Aorta (tissue), 5 donors: ENCODE measurements around the gene ICA1. TPM values are rescaled to one million over a fixed set of nuclear protein-coding genes. Genes with fewer than 3 reads are reported as not detected.
"Not testable (repeated sequence)": the region's sequence is repeated elsewhere in the genome, so short reads cannot be mapped to it uniquely, and the experiment has no call there.

ENCODE experiments used
- ATAC-seq: fragments of 200-7000 bp; cut with Tn5 transposase; one replicate; pipeline ENCODE4 v1.9.1; 2022; ENCODE audit warnings: moderate library complexity; ENCODE audit not compliant: low FRiP score
- DNase-seq, 2 donors: peaks; one replicate each; pipeline ENCODE4 v3.0.0-alpha.2; 2020
- H3K27ac ChIP-seq, 2 donors: one replicate each; pipeline ENCODE4 v1.5.1; 2013; ENCODE audit warnings: low read length in 2 of 2, mild to moderate bottlenecking in 2 of 2, moderate library complexity in 2 of 2, control low read depth in 1 of 2, inconsistent platforms in 1 of 2, low read depth in 1 of 2
- H3K27me3 ChIP-seq, 2 donors: one replicate each; pipeline ENCODE4 v1.6.1; 2013; ENCODE audit warnings: control low read depth in 1 of 2, low read length in 1 of 2, mild to moderate bottlenecking in 1 of 2, moderate library complexity in 1 of 2; ENCODE audit not compliant: insufficient read depth in 2 of 2, control insufficient read depth in 1 of 2
- H3K36me3 ChIP-seq, 2 donors: one replicate each; pipeline ENCODE4 v1.6.1; 2013; ENCODE audit warnings: control low read depth in 1 of 2, low read length in 1 of 2, mild to moderate bottlenecking in 1 of 2; ENCODE audit not compliant: insufficient read depth in 2 of 2, control insufficient read depth in 1 of 2
- H3K4me1 ChIP-seq, 2 donors: one replicate each; pipeline ENCODE4 v1.6.1; 2013; ENCODE audit warnings: low read length in 2 of 2, control low read depth in 1 of 2, mild to moderate bottlenecking in 1 of 2, moderate library complexity in 1 of 2; ENCODE audit not compliant: insufficient read depth in 2 of 2, control insufficient read depth in 1 of 2
- H3K4me3 ChIP-seq, 2 donors: one replicate each; pipeline ENCODE4 v1.5.1; 2013; ENCODE audit warnings: low read length in 2 of 2, control low read depth in 1 of 2, mild to moderate bottlenecking in 1 of 2
- H3K9me3 ChIP-seq: one replicate; pipeline ENCODE4 v1.6.1; 2013; ENCODE audit warnings: mild to moderate bottlenecking, low read length; ENCODE audit not compliant: control insufficient read depth
- WGBS, 2 donors: extraction: QIAGEN DNeasy Blood & Tissue Kit; methylation state at CpG; one replicate each; pipeline ENCODE4 v1.1.7; 2013; 5-methylcytosine and 5-hydroxymethylcytosine counted together
- intact Hi-C, 2 donors: fragments of 100-400 bp; cut with DNase I; formaldehyde crosslinking; loops; one replicate each; pipeline versions ENCODE4 v1.14.2 to v1.15.0; 2022
- polyA plus RNA-seq, 2 donors: library from polyadenylated mRNA; stranded (reverse); fragments of 200-250 nt; gene quantifications; one replicate each; pipeline ENCODE4 v1.2.3, GENCODE V29; 2013
- total RNA-seq, 2 donors: library from RNA; stranded (reverse); fragmentation: NEBNext Ultra II Directional; extraction: Animal tissue kit (Norgen Biotek cat#: 25700); gene quantifications; one replicate each; pipeline ENCODE4 v1.2.1, GENCODE V29; 2021
- donor health status: healthy with polysubstance abuse.
- donor health status: Bipolar disorder and iron deficiency.
- donor health status: DM: no; HTN: no; CAD: no.
- donor health status: DM: no; HTN: no; CAD: no.
- donor health status: DM: yes; HTN: yes; CAD: no.

Gene ICA1
- total and polyA plus RNA-seq, 4 donors: 1.5 to 31.1 (median 15.2) TPM

- Histone ChIP-seq H3K4me1 (no peaks in the 10 kb centered on the region), H3K36me3 (no peaks in the 10 kb centered on the region), H3K9me3 (no peaks in the 10 kb centered on the region), H3K27me3 (no peaks in the 10 kb centered on the region), H3K27ac (no peak overlapping the region), H3K4me3 (no peak overlapping the region)
- DNase-seq: no peak
- intact Hi-C loops: no loop called here
- 45 to 71% methylated on average over 4 of the region's 4 CpGs for WGBS, 2 donors
- no peak for ATAC-seq
Measured at GRCh38 chr7:8105449-8106095, 156.4 kb downstream of the ICA1 start.

GRCh38 chr7:8103282-8103681, 158.7 kb downstream of the ICA1 start:
- 81 to 85% methylated on average over 9 of the region's 9 CpGs for WGBS, 2 donors
- Histone ChIP-seq H3K27ac (no peak overlapping the region), H3K27me3 (no peaks in the 10 kb centered on the region), H3K4me3 (no peak overlapping the region), H3K4me1 (no peaks in the 10 kb centered on the region), H3K36me3 (no peaks in the 10 kb centered on the region), H3K9me3 (no peaks in the 10 kb centered on the region)
- DNase-seq: no peak
- intact Hi-C loops: no loop called here
- ATAC-seq: no peak

- H3K36me3 ChIP-seq, H3K4me3 ChIP-seq, intact Hi-C loops, H3K27ac ChIP-seq, DNase-seq, ATAC-seq, H3K9me3 ChIP-seq, H3K27me3 ChIP-seq, H3K4me1 ChIP-seq: not testable (repeated sequence)
- 98% methylated on average over 4 of the region's 4 CpGs for WGBS, 2 donors
Measured at GRCh38 chr7:8101292-8101691, 160.7 kb downstream of the ICA1 start.

- WGBS, 2 donors: 88 to 91% methylated on average over 8 of the region's 8 CpGs
- intact Hi-C loops: no loop called here
- H3K9me3 ChIP-seq: peaks cover 3% of the 10 kb centered on the region
- no peak for ATAC-seq
- no peaks in the 10 kb centered on the region for H3K4me1 ChIP-seq
- no peaks in the 10 kb centered on the region for H3K27me3 ChIP-seq
- H3K36me3 ChIP-seq: no peaks in the 10 kb centered on the region
- no peak for DNase-seq
- H3K27ac ChIP-seq: no peak overlapping the region
- no peak overlapping the region for H3K4me3 ChIP-seq
Measured at GRCh38 chr7:8094164-8095140, 167.5 kb downstream of the ICA1 start.

GRCh38 chr7:8092140-8092539, 169.8 kb downstream of the ICA1 start:
- ATAC-seq (no peak), DNase-seq (no peak)
- intact Hi-C loops: no loop called here
- no peak overlapping the region for H3K4me3 ChIP-seq
- H3K9me3 ChIP-seq: peaks cover 3% of the 10 kb centered on the region
- no peak overlapping the region for H3K27ac ChIP-seq
- no peaks in the 10 kb centered on the region for H3K4me1 ChIP-seq
- no peaks in the 10 kb centered on the region for H3K27me3 ChIP-seq
- WGBS, 2 donors: 25 to 30% methylated on average over 2 of the region's 2 CpGs
- no peaks in the 10 kb centered on the region for H3K36me3 ChIP-seq

- no peaks in the 10 kb centered on the region for H3K9me3 ChIP-seq
- H3K36me3 ChIP-seq: peaks cover 0 to 2% of the 10 kb centered on the region in 2 donors
- WGBS, 2 donors: 95% methylated on average over 6 of the region's 6 CpGs
- no peak overlapping the region for H3K27ac ChIP-seq
- no peak for DNase-seq
- H3K27me3 ChIP-seq: no peaks in the 10 kb centered on the region
- intact Hi-C loops: no loop called here
- no peaks in the 10 kb centered on the region for H3K4me1 ChIP-seq
- H3K4me3 ChIP-seq: no peak overlapping the region
- ATAC-seq: no peak
Measured at GRCh38 chr7:8089036-8089780, 172.8 kb downstream of the ICA1 start.

GRCh38 chr7:8086239-8086638, 175.7 kb downstream of the ICA1 start:
- no peak for ATAC-seq
- Histone ChIP-seq H3K27me3 (no peaks in the 10 kb centered on the region), H3K9me3 (no peaks in the 10 kb centered on the region), H3K4me3 (no peak overlapping the region), H3K27ac (no peak overlapping the region), H3K4me1 (no peaks in the 10 kb centered on the region), H3K36me3 (peaks cover 0 to 2% of the 10 kb centered on the region in 2 donors)
- WGBS, 2 donors: 85% methylated on average over 6 of the region's 6 CpGs
- intact Hi-C loops: no loop called here
- no peak for DNase-seq

- 90 to 94% methylated on average over 2 to 3 of the region's 3 CpGs for WGBS, 2 donors
Measured at GRCh38 chr7:8085420-8085819, 176.5 kb downstream of the ICA1 start.

More at GRCh38 chr7:8085420-8085819, 176.5 kb downstream of the ICA1 start:
- no peaks in the 10 kb centered on the region for H3K4me1 ChIP-seq
- no peak overlapping the region for H3K4me3 ChIP-seq
- intact Hi-C loops: no loop called here
- ATAC-seq: no peak
- H3K9me3 ChIP-seq: no peaks in the 10 kb centered on the region
- no peak for DNase-seq
- no peak overlapping the region for H3K27ac ChIP-seq
- H3K27me3 ChIP-seq: no peaks in the 10 kb centered on the region
- H3K36me3 ChIP-seq: peaks cover 0 to 2% of the 10 kb centered on the region in 2 donors
